ENCODE data around the gene KRTAP2-1. TPM values are rescaled to one million over a fixed set of nuclear protein-coding genes. Genes with fewer than 3 reads are reported as not detected.

The KRTAP2-1 gene
- total RNA-seq, 1 donor from 2014 or later: not detected

DNA sequence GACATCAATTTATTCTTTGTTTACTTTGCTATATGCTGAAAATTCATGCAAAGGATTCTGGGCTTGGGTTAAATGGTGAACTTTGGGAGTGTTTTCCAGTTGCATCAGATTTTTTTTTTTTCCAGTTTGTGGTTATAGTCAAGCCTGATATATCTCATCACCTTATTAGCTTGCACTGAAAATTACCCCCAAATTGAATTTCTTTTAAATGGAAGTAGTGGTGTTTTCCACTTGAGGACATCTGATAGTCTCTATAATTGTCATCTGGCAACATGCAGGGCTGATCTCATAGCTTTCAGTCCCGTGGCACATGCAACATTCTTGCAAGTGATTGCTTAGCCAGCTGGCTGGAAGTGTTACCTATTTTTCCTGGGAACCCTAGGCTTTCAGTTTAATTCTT, 33.5 kb downstream of the KRTAP2-1 start:
- no peaks in the 10 kb centered on the region for H3K27me3 ChIP-seq
- TF ChIP-seq, protein P1, sequence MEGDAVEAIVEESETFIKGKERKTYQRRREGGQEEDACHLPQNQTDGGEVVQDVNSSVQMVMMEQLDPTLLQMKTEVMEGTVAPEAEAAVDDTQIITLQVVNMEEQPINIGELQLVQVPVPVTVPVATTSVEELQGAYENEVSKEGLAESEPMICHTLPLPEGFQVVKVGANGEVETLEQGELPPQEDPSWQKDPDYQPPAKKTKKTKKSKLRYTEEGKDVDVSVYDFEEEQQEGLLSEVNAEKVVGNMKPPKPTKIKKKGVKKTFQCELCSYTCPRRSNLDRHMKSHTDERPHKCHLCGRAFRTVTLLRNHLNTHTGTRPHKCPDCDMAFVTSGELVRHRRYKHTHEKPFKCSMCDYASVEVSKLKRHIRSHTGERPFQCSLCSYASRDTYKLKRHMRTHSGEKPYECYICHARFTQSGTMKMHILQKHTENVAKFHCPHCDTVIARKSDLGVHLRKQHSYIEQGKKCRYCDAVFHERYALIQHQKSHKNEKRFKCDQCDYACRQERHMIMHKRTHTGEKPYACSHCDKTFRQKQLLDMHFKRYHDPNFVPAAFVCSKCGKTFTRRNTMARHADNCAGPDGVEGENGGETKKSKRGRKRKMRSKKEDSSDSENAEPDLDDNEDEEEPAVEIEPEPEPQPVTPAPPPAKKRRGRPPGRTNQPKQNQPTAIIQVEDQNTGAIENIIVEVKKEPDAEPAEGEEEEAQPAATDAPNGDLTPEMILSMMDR (IDR thresholded peaks at IDR 0.05): no peak
- no peaks in the 10 kb centered on the region for H3K4me1 ChIP-seq
- H3K4me3 ChIP-seq: no peak overlapping the region
- H3K36me3 ChIP-seq: no peaks in the 10 kb centered on the region
- H3K9me3 ChIP-seq: no peaks in the 10 kb centered on the region
- intact Hi-C loops (cut with DNase I): no loop called here
- ATAC-seq: no peak
- DNase-seq: no peak
- no peak overlapping the region for H3K27ac ChIP-seq

DNA sequence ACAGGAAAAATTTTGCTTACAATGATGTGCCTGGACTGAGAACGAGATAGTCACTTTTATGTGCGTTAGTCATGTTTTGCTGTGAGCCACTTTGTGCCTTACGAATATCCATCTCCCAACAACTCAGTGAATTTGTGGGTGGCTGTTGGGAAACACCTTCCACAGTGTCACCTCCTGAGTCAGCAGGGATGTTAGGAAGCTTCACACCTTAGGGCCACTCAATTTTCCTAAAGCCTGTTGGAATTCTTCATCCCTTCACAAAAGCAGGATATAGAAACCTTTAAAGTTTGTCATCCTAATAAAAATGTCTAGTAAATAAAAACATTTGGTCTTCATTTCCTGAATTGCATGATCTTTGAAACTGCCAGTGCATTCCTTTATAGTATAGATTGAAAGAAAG, 33.9 kb downstream of the KRTAP2-1 start:
- H3K36me3 ChIP-seq: no peaks in the 10 kb centered on the region
- ATAC-seq (no peak), DNase-seq (no peak)
- no peaks in the 10 kb centered on the region for H3K9me3 ChIP-seq
- no peaks in the 10 kb centered on the region for H3K27me3 ChIP-seq
- H3K4me3 ChIP-seq: no peak overlapping the region
- H3K4me1 ChIP-seq: no peaks in the 10 kb centered on the region
- TF ChIP-seq, protein P1 (IDR thresholded peaks at IDR 0.05): no peak
- intact Hi-C loops (cut with DNase I): no loop called here
- H3K27ac ChIP-seq: no peak overlapping the region

DNA sequence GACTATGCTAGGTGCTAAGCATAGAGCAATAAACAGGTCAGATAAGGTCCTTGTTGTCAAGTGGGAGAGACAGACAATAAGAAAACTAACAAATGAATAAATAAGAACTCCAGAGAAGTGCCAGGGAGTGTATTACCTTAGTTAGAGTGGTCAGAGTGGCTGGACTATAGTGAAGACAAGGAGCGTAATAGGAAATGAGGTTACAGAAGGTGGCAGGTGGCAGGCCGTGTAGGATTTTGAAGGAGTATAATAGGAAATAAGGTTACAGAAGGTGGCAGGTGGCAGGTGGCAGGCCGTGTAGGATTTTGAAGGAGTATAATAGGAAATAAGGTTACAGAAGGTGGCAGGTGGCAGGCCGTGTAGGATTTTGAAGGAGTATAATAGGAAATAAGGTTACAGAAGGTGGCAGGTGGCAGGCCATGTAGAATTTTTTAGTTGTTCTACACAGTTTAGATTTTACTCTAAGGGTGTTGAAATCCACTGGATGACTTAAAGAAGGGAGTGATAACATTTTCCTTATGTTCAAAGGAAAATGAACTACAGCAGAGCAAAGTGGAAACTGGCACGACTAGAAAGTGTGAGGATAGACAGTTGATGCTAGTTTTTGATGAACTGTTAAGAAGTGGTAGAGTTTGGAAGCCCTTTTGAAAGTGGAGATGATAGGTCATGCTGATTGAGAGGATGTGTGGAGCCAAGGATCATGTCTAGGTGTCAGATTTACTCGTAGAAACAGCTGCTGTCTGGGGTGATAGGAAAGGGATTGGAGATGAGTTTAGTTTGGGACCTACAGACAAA, 34.6 kb downstream of the KRTAP2-1 start:
- H3K4me1 ChIP-seq: no peaks in the 10 kb centered on the region

DNA sequence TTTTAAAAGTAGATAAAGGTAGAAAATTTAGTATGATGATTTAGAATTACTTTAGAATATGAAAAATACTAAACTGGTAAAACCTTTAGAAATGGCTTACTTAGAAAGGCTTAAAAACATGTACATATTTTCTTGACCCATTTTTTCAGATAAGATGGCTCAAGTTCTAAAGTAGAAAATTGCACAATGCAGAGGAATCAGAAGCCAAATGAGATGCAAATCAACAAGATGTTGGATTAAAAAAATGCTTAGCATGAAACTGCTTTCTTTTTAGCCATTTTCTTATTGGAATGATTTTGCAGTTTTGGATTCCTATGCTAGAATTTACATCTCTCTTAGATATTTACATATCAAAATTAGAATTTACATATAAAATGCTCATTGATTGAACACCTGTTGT, 36.7 kb downstream of the KRTAP2-1 start:
- ATAC-seq (no peak), DNase-seq (no peak)
- TF ChIP-seq, protein P1 (IDR thresholded peaks at IDR 0.05): no peak
- Histone ChIP-seq H3K4me3 (no peak overlapping the region), H3K27me3 (no peaks in the 10 kb centered on the region), H3K27ac (no peak overlapping the region), H3K9me3 (no peaks in the 10 kb centered on the region), H3K4me1 (no peaks in the 10 kb centered on the region), H3K36me3 (no peaks in the 10 kb centered on the region)
- intact Hi-C loops (cut with DNase I): no loop called here

More for the DNA sequence above, 34.6 kb downstream of the KRTAP2-1 start:
- ATAC-seq (no peak), DNase-seq (no peak)
- intact Hi-C loops (cut with DNase I): no loop called here
- H3K27ac ChIP-seq: no peak overlapping the region
- TF ChIP-seq, protein P1 (IDR thresholded peaks at IDR 0.05): no peak
- no peaks in the 10 kb centered on the region for H3K27me3 ChIP-seq
- no peak overlapping the region for H3K4me3 ChIP-seq
- no peaks in the 10 kb centered on the region for H3K9me3 ChIP-seq
- H3K36me3 ChIP-seq: no peaks in the 10 kb centered on the region

DNA sequence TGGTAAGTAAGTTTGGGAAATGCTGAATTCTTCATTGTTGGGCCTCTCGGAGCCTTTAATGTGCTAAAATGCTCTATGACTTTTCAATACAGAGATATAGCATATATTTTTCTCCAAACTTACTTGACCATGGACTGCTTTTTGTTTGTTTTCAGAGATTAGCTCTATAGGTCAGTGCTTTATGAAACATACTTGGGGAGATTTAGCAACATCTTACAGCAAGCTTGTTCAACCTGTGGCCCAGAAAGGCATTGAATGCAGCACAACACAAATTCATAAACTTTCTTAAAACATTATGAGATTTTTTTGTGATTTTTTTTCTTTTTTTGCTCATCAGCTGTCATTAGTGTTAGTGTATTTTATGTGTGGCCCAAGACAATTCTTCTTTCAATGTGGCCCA, 37.2 kb downstream of the KRTAP2-1 start:
- intact Hi-C loops (cut with DNase I): no loop called here
- Histone ChIP-seq H3K36me3 (no peaks in the 10 kb centered on the region), H3K4me1 (no peaks in the 10 kb centered on the region), H3K27ac (no peak overlapping the region), H3K9me3 (no peaks in the 10 kb centered on the region), H3K27me3 (no peaks in the 10 kb centered on the region), H3K4me3 (no peak overlapping the region)
- no peak for ATAC-seq
- TF ChIP-seq, protein P1 (IDR thresholded peaks at IDR 0.05): no peak
- no peak for DNase-seq

Measured in upper lobe of right lung (tissue), 1 donor.